ENCODE data around the gene TXNIP. TPM values are rescaled to one million over a fixed set of nuclear protein-coding genes. Genes with fewer than 3 reads are reported as not detected.

The TXNIP gene
- total and polyA plus RNA-seq, 7 donors, result 887 to 2,747 (median 1,577) TPM

DNA sequence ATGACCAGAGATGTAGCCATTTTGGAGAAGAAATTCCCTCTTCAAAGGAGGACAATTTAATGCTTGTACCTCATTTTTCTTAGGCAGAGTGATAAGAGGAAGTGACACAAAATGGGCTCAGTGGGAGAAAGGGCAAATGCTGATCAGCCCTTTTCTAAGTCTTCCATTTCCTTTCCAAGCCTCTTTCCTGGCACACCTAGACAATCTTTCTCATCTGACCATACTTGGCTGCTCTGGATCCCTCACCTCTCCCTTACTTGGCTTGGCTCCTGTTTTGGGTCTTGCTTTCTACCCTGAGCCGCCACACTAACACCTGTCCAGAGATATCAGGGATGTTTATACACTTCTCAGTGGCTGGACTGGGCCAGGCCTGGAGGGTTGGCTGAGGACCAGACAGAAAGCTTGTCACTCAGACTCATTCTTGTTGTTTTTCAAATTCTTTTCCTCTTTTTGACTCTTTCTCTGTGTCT, 13.1 kb downstream of the TXNIP start:
- TF ChIP-seq, protein P1, sequence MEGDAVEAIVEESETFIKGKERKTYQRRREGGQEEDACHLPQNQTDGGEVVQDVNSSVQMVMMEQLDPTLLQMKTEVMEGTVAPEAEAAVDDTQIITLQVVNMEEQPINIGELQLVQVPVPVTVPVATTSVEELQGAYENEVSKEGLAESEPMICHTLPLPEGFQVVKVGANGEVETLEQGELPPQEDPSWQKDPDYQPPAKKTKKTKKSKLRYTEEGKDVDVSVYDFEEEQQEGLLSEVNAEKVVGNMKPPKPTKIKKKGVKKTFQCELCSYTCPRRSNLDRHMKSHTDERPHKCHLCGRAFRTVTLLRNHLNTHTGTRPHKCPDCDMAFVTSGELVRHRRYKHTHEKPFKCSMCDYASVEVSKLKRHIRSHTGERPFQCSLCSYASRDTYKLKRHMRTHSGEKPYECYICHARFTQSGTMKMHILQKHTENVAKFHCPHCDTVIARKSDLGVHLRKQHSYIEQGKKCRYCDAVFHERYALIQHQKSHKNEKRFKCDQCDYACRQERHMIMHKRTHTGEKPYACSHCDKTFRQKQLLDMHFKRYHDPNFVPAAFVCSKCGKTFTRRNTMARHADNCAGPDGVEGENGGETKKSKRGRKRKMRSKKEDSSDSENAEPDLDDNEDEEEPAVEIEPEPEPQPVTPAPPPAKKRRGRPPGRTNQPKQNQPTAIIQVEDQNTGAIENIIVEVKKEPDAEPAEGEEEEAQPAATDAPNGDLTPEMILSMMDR (IDR thresholded peaks at IDR 0.05), result no peak
- no peaks in the 10 kb centered on the region for H3K36me3 ChIP-seq (ENCODE audit: insufficient read depth in 1 of 2, low read depth in 1 of 2)
- H3K27me3 ChIP-seq (ENCODE audit: insufficient read depth in 3 of 3, low read length in 2 of 3), result no peaks in the 10 kb centered on the region
- ATAC-seq, result peak; percentile 49 to 54 (median 53)
- H3K27ac ChIP-seq, result peak overlapping the region; percentile 98
- intact Hi-C loops (cut with DNase I), result loop anchor here (2.0 kb wide), 2 partner anchors 14 to 22 kb away; partner anchors contain the start of gene TXNIP (in 1 of the 2)
- H3K9me3 ChIP-seq, result no peaks in the 10 kb centered on the region
- H3K4me1 ChIP-seq, result peaks cover 82% of the 10 kb centered on the region
- peak overlapping the region; percentile 49 for H3K4me3 ChIP-seq
- peak; percentile 63 to 86 for DNase-seq
- WGBS, 3 donors, result 18 to 36% (median 27%) methylated on average over 1 of the region's 1 CpG

DNA sequence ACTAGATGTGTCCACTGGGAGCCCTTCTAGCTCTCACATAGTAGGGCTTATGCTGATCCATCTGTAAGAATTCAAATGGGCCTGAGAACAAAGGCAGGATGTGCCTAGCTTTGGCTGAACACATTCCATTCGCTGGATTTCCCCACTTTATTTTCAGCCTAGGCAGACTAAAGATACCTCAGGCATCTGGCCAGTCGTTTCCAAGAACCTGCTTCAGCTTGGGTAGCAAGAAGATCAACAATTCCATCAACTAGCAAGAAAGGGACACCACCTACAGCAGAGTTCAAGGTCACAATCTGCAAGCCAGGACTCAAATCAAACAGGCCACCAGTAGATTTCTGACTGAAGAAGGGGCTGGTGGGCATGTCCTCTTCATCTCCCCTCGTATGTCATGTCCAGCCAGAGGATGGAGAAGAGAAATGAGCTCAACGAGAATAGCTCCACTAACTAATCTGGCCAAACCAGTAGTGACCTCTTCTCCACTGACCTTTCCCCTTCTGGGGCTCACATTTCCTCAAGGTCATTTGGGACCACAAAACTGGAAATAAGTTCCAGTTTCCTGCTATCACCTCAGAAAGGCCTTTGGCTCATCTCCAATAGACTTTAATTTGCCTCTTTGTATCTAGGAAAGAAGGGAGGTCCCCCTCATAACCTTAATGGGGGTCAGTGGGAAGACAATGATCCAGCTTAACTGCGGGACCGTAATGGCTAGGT, 14.2 kb downstream of the TXNIP start:
- Histone ChIP-seq H3K4me3 (peak overlapping the region; percentile 49), H3K4me1 (peaks cover 90% of the 10 kb centered on the region), H3K36me3 (ENCODE audit: insufficient read depth in 1 of 2, low read depth in 1 of 2) (no peaks in the 10 kb centered on the region), H3K9me3 (no peaks in the 10 kb centered on the region), H3K27ac (peak overlapping the region; percentile 98), H3K27me3 (ENCODE audit: insufficient read depth in 3 of 3, low read length in 2 of 3) (no peaks in the 10 kb centered on the region)
- WGBS, 3 donors, result 18 to 30% (median 27%) methylated on average over 6 of the region's 6 CpGs
- DNase-seq, result peak in 1 of 2 donors; percentile 50
- intact Hi-C loops (cut with DNase I), result loop anchor here (2.0 kb wide), 2 partner anchors 15 to 23 kb away; partner anchors contain the start of gene TXNIP (in 1 of the 2)
- TF ChIP-seq, protein P1 (IDR thresholded peaks at IDR 0.05), result no peak
- peak in 1 of 4 donors; percentile 13 for ATAC-seq

DNA sequence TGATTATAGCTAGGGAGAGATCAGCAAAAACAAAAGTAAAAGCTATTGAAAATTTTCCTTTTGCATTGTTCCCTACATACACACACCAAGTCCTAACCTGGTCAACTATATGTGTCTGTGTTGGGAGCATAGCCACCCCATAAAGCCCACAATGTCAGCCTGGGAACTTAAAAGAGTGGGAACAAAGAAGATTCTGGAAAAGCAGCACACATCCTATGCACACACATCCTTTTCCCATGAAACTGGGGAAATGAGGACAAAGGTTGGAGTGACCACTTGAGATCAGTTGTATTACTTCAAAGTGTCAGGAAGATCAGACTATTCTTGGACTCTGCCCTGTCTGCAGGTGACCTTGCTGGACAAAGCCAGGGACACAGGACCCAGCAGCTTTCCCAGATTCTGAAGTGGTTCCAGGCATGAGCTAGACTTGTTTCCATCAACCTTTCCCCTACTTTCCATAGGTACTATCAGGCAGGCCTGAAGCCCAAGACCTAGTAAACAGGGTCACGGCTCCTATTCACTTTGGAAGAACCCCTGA, 15.9 kb downstream of the TXNIP start:
- H3K27me3 ChIP-seq (ENCODE audit: insufficient read depth in 3 of 3, low read length in 2 of 3), result no peaks in the 10 kb centered on the region
- peak overlapping the region; percentile 98 for H3K27ac ChIP-seq
- intact Hi-C loops (cut with DNase I), result no loop called here
- TF ChIP-seq, protein P1 (IDR thresholded peaks at IDR 0.05), result no peak
- ATAC-seq (peak; percentile 12 to 40 (median 20)), DNase-seq (no peak)
- peaks cover 77% of the 10 kb centered on the region for H3K4me1 ChIP-seq
- peaks cover 0 to 2% of the 10 kb centered on the region in 2 donors for H3K36me3 ChIP-seq (ENCODE audit: insufficient read depth in 1 of 2, low read depth in 1 of 2)
- no peaks in the 10 kb centered on the region for H3K9me3 ChIP-seq
- 17 to 45% (median 19%) methylated on average over 1 of the region's 1 CpG for WGBS, 3 donors
- peak overlapping the region; percentile 47 for H3K4me3 ChIP-seq

DNA sequence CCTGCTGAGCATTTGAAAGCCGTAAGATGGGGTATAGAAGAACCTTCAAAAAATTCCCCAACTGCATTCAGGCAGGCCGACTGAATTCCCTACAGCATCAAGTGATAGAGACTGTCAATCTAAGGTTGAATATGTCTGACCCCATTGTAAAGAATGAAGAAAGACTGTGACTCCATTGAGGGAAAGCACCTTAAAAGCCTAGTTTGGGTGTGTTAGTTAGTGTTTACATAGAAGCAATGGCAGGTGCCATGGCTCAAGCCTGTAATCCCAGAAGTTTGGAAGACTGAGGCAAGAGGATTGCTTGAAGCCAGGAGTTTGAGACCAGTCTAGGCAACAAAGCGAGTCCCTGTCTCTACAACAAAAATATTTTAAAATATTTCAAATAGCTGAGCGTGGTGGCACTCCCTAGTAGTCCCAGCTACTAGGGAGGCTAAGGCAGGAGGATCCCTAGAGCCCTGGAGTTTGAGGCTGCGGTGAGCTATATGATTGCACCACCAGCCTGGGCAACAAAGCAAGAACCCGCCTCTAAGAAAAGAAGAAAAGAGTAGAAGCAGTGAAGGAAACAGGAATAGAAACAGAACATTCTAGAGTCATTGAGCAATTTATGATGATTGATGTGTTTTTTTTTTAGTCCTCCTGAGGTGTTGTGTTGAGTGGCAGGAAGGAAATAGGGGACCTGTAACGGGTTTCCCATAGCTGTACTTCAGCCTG, 16.5 kb downstream of the TXNIP start:
- TF ChIP-seq, protein P1 (IDR thresholded peaks at IDR 0.05), result no peak

More for the DNA sequence above, 16.5 kb downstream of the TXNIP start:
- DNase-seq, result peak; percentile 65 to 78
- Histone ChIP-seq H3K9me3 (no peaks in the 10 kb centered on the region), H3K36me3 (ENCODE audit: insufficient read depth in 1 of 2, low read depth in 1 of 2) (peaks cover 0 to 8% of the 10 kb centered on the region in 2 donors), H3K4me1 (peaks cover 71% of the 10 kb centered on the region), H3K27me3 (ENCODE audit: insufficient read depth in 3 of 3, low read length in 2 of 3) (no peaks in the 10 kb centered on the region), H3K4me3 (peak overlapping the region; percentile 47), H3K27ac (peak overlapping the region; percentile 98)
- WGBS, 3 donors, result 13 to 27% (median 15%) methylated on average over 7 of the region's 7 CpGs
- ATAC-seq, result peak; percentile 18 to 51 (median 46)
- intact Hi-C loops (cut with DNase I), result loop anchor here in 1 of 2 donors (2.0 kb wide), 1 partner anchor 19 kb away; no protein-coding TSS in a partner anchor

All from psoas muscle (tissue), 8 donors.